Measurements from ENCODE around the gene LCT.
A peak's percentile ranks its signal among the peaks of the same experiment; 100 is the strongest.
"Not testable (repeated sequence)": the region's sequence is repeated elsewhere in the genome, so short reads cannot be mapped to it uniquely, and the experiment has no call there.

The LCT gene

GRCh38 chr2:135836596-135837270, at the start of gene LCT:
LCT (minus strand) TSS chr2:135837184; CDS start chr2:135837169, 15 bp downstream.
- TF ChIP-seq, protein P1, sequence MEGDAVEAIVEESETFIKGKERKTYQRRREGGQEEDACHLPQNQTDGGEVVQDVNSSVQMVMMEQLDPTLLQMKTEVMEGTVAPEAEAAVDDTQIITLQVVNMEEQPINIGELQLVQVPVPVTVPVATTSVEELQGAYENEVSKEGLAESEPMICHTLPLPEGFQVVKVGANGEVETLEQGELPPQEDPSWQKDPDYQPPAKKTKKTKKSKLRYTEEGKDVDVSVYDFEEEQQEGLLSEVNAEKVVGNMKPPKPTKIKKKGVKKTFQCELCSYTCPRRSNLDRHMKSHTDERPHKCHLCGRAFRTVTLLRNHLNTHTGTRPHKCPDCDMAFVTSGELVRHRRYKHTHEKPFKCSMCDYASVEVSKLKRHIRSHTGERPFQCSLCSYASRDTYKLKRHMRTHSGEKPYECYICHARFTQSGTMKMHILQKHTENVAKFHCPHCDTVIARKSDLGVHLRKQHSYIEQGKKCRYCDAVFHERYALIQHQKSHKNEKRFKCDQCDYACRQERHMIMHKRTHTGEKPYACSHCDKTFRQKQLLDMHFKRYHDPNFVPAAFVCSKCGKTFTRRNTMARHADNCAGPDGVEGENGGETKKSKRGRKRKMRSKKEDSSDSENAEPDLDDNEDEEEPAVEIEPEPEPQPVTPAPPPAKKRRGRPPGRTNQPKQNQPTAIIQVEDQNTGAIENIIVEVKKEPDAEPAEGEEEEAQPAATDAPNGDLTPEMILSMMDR (IDR thresholded peaks at IDR 0.05; ENCODE audit: extremely low read depth, insufficient read depth, missing control alignments): no peak
- in situ Hi-C loops (cut with MboI; ENCODE audit: low pct_unique_long_range_greater_than_20kb, low sequenced_read_pairs, unreplicated experiment): no loop called here
- DNase-seq (ENCODE audit: low spot score): no peak

GRCh38 chr2:135885709-135886108, 48.7 kb upstream of the LCT start:
- no peak for DNase-seq (ENCODE audit: low spot score)
- TF ChIP-seq, protein P1 (IDR thresholded peaks at IDR 0.05; ENCODE audit: extremely low read depth, insufficient read depth, missing control alignments): no peak
- in situ Hi-C loops (cut with MboI; ENCODE audit: low pct_unique_long_range_greater_than_20kb, low sequenced_read_pairs, unreplicated experiment): no loop called here

DNA sequence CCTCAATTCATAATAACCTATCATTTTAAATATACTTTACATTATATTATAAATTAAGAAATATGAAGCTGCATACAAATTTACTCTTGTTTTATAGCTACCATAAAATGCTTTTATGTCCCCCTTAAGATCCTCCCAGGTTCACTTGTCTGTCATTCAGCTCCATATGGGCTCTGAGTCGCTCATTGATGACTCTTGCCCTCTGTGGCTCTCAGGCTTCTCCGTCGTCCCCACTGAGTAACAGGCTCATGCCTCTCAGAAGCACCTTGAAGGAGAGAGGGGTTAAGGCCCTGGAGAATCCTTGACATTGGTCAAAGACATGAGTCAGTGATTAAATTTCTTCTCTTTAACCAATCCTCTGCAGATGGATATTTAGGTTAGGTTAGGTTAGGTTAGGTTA, 45.4 kb upstream of the LCT start:
- in situ Hi-C loops (cut with MboI; ENCODE audit: low pct_unique_long_range_greater_than_20kb, low sequenced_read_pairs, unreplicated experiment): no loop called here
- TF ChIP-seq, protein P1 (IDR thresholded peaks at IDR 0.05; ENCODE audit: extremely low read depth, insufficient read depth, missing control alignments): no peak

GRCh38 chr2:135876770-135877169, 39.8 kb upstream of the LCT start:
- in situ Hi-C loops (cut with MboI; ENCODE audit: low pct_unique_long_range_greater_than_20kb, low sequenced_read_pairs, unreplicated experiment); DNase-seq (ENCODE audit: low spot score): not testable (repeated sequence)

More for the DNA sequence above, 45.4 kb upstream of the LCT start:
- no peak for DNase-seq (ENCODE audit: low spot score)

DNA sequence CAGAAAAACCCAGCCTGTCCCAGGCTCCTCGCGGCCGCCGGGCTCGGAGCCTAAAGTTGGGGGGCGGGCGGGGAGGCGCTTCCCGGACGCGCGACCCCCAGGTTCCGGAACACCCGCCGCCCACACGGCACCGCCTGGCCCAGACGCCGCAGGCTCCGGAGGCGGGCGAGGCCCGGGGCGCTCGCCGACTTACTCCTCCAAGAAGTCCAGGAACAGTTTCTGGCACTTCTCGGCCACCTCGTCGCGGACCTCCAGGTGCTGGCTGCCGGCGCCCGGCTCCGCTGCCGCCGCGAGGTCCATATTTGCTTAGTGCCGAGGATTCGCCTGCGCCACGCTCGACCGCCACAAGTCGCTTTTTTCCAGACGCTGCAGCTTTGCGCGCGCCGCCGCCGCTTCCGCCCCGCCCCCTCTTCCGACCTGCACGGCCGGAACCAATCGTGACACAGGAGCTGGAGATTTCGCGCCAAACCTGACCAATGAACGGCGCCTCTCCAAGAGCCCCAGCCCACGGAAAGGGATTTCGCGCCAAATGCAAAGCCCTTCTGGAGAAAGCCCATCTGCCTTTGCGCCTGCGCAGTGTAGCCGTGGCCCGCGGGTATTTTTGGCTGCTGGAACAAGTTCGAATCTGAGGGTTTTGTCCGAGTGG, 39.2 kb upstream of the LCT start, which contains the start of gene MCM6:
Gene MCM6 (minus strand): TSS at position 378 of the 646 bp plus-strand sequence. CDS start 78 bp downstream, at position 300.
- DNase-seq (ENCODE audit: low spot score): peak; percentile 97
- TF ChIP-seq, protein P1 (IDR thresholded peaks at IDR 0.05; ENCODE audit: extremely low read depth, insufficient read depth, missing control alignments): no peak
- in situ Hi-C loops (cut with MboI; ENCODE audit: low pct_unique_long_range_greater_than_20kb, low sequenced_read_pairs, unreplicated experiment): no loop called here

DNA sequence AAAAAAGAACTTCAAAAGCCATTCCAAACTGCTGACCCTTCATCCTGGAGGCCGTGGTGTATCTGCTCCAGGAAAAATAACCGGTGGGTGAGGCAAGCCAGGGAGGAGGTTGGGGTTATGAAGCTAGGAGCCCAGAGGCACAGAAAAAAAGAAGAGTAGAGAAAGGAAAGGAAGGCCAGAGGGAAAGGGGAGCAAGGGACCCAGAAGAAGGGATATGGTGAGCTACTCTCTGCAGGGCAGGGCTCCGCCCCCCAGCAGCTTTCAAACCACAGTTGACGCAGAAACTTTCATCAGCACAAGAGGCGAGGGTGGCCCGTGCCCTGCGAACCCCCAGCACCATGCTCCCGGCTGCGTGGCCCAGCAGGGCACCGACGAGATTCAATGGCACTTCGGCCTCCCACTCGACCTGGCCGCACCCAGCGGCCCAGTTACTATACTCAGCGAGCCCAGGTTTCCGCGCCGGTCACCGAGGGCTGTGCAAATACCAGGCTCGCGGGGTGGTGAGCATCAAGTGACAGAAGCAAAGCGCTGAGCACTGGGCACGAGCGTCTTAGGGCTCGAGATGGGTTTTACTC, 38.6 kb upstream of the LCT start:
- TF ChIP-seq, protein P1 (IDR thresholded peaks at IDR 0.05; ENCODE audit: extremely low read depth, insufficient read depth, missing control alignments): no peak
- DNase-seq (ENCODE audit: low spot score): peak; percentile 75
- in situ Hi-C loops (cut with MboI; ENCODE audit: low pct_unique_long_range_greater_than_20kb, low sequenced_read_pairs, unreplicated experiment): no loop called here

Measured in GM13977 (cell line).